Activated CD4-positive, alpha-beta T cell treated with anti-CD3 and anti-CD28 coated beads, Interleukin-10, Interleukin-2, amounts not matched to agents 100 ng/mL and 50 ng/mL, durations not matched to agents 16 hours and 8 hours (primary cell): ENCODE results near the gene RACGAP1.
A peak's percentile ranks its signal among the peaks of the same experiment; 100 is the strongest.

Experiments used
- DNase-seq: peaks from one replicate; pipeline ENCODE4 v3.0.0-alpha.2; 2020

Gene RACGAP1

GRCh38 chr12:49967042-49967776 is 58.1 kb downstream of the RACGAP1 start:
- peak; percentile 90 for DNase-seq

- DNase-seq, result no peak
Observed at GRCh38 chr12:49966511-49967041, 58.7 kb downstream of the RACGAP1 start.

GRCh38 chr12:49965836-49966235 is 59.5 kb downstream of the RACGAP1 start:
- DNase-seq, result no peak

- no peak for DNase-seq
Observed at GRCh38 chr12:49964849-49965624, 60.3 kb downstream of the RACGAP1 start.

GRCh38 chr12:49963976-49964815 is 61.1 kb downstream of the RACGAP1 start:
- no peak for DNase-seq

- no peak for DNase-seq
Observed at GRCh38 chr12:49962861-49963765, 62.2 kb downstream of the RACGAP1 start.

GRCh38 chr12:49961993-49962764 is 63.1 kb downstream of the RACGAP1 start:
- DNase-seq, result no peak

- DNase-seq, result no peak
Observed at GRCh38 chr12:49961111-49961922, 64.0 kb downstream of the RACGAP1 start, which contains the start of gene AQP5. TSS of gene AQP5 (plus strand) at chr12:49961872. CDS start at chr12:49962018, 146 bp downstream.

GRCh38 chr12:49960474-49961110 is 64.7 kb downstream of the RACGAP1 start:
- DNase-seq, result no peak

- DNase-seq, result no peak
Observed at GRCh38 chr12:49959685-49960473, 65.4 kb downstream of the RACGAP1 start.

GRCh38 chr12:49957570-49957967 is 67.7 kb downstream of the RACGAP1 start:
- DNase-seq, result no peak

- no peak for DNase-seq
Observed at GRCh38 chr12:49956663-49957569, 68.4 kb downstream of the RACGAP1 start.

- DNase-seq, result no peak
Observed at GRCh38 chr12:49955899-49956662, 69.2 kb downstream of the RACGAP1 start.

- DNase-seq, result no peak
Observed at GRCh38 chr12:49954863-49955830, 70.1 kb downstream of the RACGAP1 start.
